ENCODE data around the gene TMEM140.

GRCh38 chr7:135185471-135186260, 37.8 kb downstream of the TMEM140 start:
- TF ChIP-seq MAX (IDR thresholded peaks at IDR 0.05) (no peak), REST (IDR thresholded peaks at IDR 0.05; ENCODE audit: low read depth) (no peak), CEBPB (IDR thresholded peaks at IDR 0.05) (no peak), TEAD4 (IDR thresholded peaks at IDR 0.05) (no peak), TCF12 (IDR thresholded peaks at IDR 0.05; ENCODE audit: low read depth) (no peak), CREB1 (IDR thresholded peaks at IDR 0.05; ENCODE audit: low read depth) (no peak), EGR1 (IDR thresholded peaks at IDR 0.05) (no peak), RAD21 (IDR thresholded peaks at IDR 0.05; ENCODE audit: low read depth) (no peak), FOXM1 (IDR thresholded peaks at IDR 0.05; ENCODE audit: borderline replicate concordance, low read depth) (no peak), USF1 (IDR thresholded peaks at IDR 0.05) (no peak), NFIC (IDR thresholded peaks at IDR 0.05) (no peak), YY1 (IDR thresholded peaks at IDR 0.05; ENCODE audit: low read depth) (no peak), EP300 (IDR thresholded peaks at IDR 0.05; ENCODE audit: borderline replicate concordance) (no peak)

Measured in Ishikawa (cell line).